ENCODE results near the gene SH3BP1. TPM values are rescaled to one million over a fixed set of nuclear protein-coding genes. Genes with fewer than 3 reads are reported as not detected.

Gene SH3BP1
- total and polyA plus RNA-seq, 4 donors = 3.6 to 8.8 (median 5.8) TPM

DNA sequence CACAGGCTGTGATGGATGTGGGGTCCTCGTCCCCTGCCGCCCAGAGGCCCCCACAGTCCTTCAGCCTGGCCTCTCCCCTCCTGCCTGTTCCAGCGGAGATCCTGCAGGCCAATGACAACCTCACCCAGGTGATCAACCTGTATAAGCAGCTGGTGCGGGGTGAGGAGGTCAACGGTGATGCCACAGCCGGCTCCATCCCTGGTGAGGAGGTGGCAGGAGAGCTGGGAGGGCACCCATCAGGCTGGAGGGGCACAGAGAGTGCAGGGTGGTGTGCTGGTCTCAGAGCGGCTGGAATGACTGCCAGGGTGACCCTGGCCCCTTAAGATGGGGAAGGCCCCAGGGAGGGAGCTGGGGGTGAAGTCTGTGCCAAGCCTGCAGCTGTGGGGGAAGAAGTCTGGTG is 14.6 kb upstream of the SH3BP1 start:
- Histone ChIP-seq H3K4me1 (ENCODE audit: control insufficient read depth, insufficient read depth, low read length) (peaks cover 48% of the 10 kb centered on the region), H3K27ac (ENCODE audit: low read depth, low read length) (peak overlapping the region; percentile 17), H3K9me3 (ENCODE audit: control insufficient read depth, insufficient read depth, low read length) (no peaks in the 10 kb centered on the region), H3K27me3 (ENCODE audit: control insufficient read depth, insufficient read depth, low read length) (no peaks in the 10 kb centered on the region), H3K36me3 (ENCODE audit: control insufficient read depth, insufficient read depth, low read length) (peaks cover 92% of the 10 kb centered on the region), H3K4me3 (ENCODE audit: low read depth, low read length) (no peak overlapping the region)
- DNase-seq (ENCODE audit: low read depth in 4 of 6, low spot score in 6 of 6) = no peak
- 90% methylated on average over 6 of the region's 7 CpGs for WGBS (ENCODE audit: insufficient coverage)

DNA sequence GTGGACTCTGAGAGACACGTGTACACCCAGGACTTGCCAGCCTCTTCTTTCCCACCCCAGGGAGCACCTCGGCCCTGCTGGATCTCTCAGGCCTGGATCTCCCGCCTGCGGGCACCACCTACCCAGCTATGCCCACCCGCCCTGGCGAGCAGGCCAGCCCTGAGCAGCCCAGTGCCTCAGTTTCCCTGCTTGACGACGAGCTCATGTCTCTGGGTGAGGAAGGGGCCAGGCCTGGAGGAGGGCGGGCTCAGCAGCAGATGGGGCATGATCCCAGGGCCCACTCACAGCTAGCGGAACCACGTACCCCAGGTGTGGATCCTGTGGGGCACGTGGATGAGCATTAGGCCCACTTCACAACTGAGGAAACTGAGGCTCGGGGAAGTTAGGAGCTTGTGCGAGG is 13.7 kb upstream of the SH3BP1 start:
- 93% methylated on average over 11 of the region's 14 CpGs for WGBS (ENCODE audit: insufficient coverage)
- H3K4me3 ChIP-seq (ENCODE audit: low read depth, low read length) = no peak overlapping the region
- no peaks in the 10 kb centered on the region for H3K9me3 ChIP-seq (ENCODE audit: control insufficient read depth, insufficient read depth, low read length)
- no peak for DNase-seq (ENCODE audit: low read depth in 4 of 6, low spot score in 6 of 6)
- H3K36me3 ChIP-seq (ENCODE audit: control insufficient read depth, insufficient read depth, low read length) = peaks cover 92% of the 10 kb centered on the region
- peaks cover 48% of the 10 kb centered on the region for H3K4me1 ChIP-seq (ENCODE audit: control insufficient read depth, insufficient read depth, low read length)
- H3K27ac ChIP-seq (ENCODE audit: low read depth, low read length) = peak overlapping the region; percentile 17
- H3K27me3 ChIP-seq (ENCODE audit: control insufficient read depth, insufficient read depth, low read length) = no peaks in the 10 kb centered on the region

DNA sequence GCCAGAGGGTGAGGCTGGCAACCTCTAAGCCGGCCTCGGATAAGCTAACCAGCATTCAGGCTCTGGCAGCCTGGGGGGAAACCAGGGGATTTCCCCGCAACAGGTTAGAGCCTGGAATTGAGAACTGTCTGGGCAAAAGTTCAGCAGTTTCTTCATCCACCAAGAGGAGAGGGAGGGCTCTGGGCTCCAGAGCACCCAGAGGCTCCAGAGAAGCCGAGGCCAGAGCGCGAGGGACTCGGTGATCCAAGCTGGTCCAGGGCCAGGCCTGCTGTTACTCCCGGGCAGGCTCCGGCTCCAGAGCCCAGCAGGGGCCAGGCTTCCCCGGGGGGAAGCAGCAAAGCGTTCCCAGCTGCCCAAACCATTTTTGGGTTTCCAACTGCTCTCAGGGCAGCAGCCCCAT is 13.3 kb upstream of the SH3BP1 start:
- peaks cover 92% of the 10 kb centered on the region for H3K36me3 ChIP-seq (ENCODE audit: control insufficient read depth, insufficient read depth, low read length)
- peaks cover 48% of the 10 kb centered on the region for H3K4me1 ChIP-seq (ENCODE audit: control insufficient read depth, insufficient read depth, low read length)
- DNase-seq (ENCODE audit: low read depth in 4 of 6, low spot score in 6 of 6) = no peak

DNA sequence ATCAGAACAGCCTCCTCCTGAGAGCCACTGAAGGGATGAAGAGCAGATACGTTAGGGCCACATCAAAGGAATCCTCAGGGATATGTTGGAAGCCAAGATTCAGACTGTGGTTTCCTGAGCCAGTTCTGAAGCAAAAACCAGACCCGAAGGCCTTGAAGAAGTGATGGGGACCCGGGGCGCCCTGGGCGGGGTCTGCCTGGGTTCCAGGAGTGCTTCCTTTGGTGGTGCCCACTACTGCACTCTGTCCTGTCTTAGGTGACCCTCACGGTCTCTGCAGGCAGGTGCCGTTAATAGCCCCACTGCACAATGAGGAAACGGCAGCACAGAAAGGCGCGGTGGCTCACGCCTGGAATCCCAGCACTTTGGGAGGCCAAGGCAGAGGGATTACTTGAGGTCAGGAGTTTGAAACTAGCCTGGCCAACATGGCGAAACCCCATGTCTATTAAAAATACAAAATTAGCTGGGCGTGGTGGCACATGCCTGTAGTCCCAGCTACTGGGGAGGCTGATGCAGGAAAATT is 12.9 kb upstream of the SH3BP1 start:
- peak overlapping the region; percentile 57 for H3K27ac ChIP-seq (ENCODE audit: low read depth, low read length)
- WGBS (ENCODE audit: insufficient coverage) = 89% methylated on average over 12 of the region's 13 CpGs

More for the DNA sequence above, 13.3 kb upstream of the SH3BP1 start:
- peak overlapping the region; percentile 16 for H3K27ac ChIP-seq (ENCODE audit: low read depth, low read length)
- H3K4me3 ChIP-seq (ENCODE audit: low read depth, low read length) = no peak overlapping the region
- H3K9me3 ChIP-seq (ENCODE audit: control insufficient read depth, insufficient read depth, low read length) = no peaks in the 10 kb centered on the region
- no peaks in the 10 kb centered on the region for H3K27me3 ChIP-seq (ENCODE audit: control insufficient read depth, insufficient read depth, low read length)
- 78% methylated on average over 10 of the region's 11 CpGs for WGBS (ENCODE audit: insufficient coverage)

DNA sequence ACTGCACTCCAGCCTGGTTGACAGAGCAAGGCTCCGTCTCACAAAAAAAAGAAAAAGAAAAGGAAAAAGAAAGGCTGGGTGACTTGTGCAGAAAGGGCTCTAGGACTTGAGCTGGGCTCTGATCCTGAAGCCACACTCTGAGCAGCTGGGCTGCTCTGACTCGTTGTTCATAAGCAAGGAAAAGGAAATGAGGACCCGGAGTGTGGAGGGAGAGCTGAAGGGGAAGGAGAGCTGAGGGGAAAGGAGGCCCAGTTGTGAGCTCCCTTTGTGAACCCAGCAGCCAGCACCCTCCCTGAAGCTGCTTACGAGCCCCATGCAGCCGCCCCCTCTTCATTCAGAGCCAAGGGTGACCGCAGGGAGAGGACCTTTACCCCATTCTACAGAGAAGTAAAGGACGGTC is 12.3 kb upstream of the SH3BP1 start:
- DNase-seq (ENCODE audit: low read depth in 4 of 6, low spot score in 6 of 6) = no peak
- Histone ChIP-seq H3K27me3 (ENCODE audit: control insufficient read depth, insufficient read depth, low read length) (no peaks in the 10 kb centered on the region), H3K4me1 (ENCODE audit: control insufficient read depth, insufficient read depth, low read length) (peaks cover 56% of the 10 kb centered on the region), H3K36me3 (ENCODE audit: control insufficient read depth, insufficient read depth, low read length) (peaks cover 94% of the 10 kb centered on the region), H3K4me3 (ENCODE audit: low read depth, low read length) (no peak overlapping the region), H3K27ac (ENCODE audit: low read depth, low read length) (peak overlapping the region; percentile 29), H3K9me3 (ENCODE audit: control insufficient read depth, insufficient read depth, low read length) (no peaks in the 10 kb centered on the region)
- WGBS (ENCODE audit: insufficient coverage) = 67% methylated on average over 4 of the region's 7 CpGs

More for the DNA sequence above, 12.9 kb upstream of the SH3BP1 start:
- Histone ChIP-seq H3K4me1 (ENCODE audit: control insufficient read depth, insufficient read depth, low read length) (peaks cover 51% of the 10 kb centered on the region), H3K36me3 (ENCODE audit: control insufficient read depth, insufficient read depth, low read length) (peaks cover 92% of the 10 kb centered on the region), H3K9me3 (ENCODE audit: control insufficient read depth, insufficient read depth, low read length) (no peaks in the 10 kb centered on the region), H3K4me3 (ENCODE audit: low read depth, low read length) (no peak overlapping the region), H3K27me3 (ENCODE audit: control insufficient read depth, insufficient read depth, low read length) (no peaks in the 10 kb centered on the region)
- DNase-seq (ENCODE audit: low read depth in 4 of 6, low spot score in 6 of 6) = no peak

DNA sequence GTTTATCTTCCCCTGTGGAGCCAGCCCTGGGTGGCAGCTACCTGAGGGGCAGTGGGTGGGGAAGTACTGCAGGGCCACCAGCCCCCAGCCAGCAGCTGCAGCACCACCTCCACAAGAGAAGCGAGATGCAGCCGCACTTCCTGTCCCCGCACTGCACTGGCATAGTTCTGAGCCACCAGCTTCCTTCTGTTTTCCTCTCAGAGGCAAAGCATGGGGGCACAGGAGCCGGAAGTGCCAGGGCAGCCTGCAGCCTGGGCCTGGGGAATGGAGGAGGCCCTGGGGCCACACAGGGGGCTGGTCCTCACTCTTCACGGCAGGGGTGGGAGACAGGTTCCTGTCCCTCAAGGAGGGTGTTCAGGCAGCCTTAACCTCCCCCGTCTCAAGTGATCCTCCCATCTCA is 11.9 kb upstream of the SH3BP1 start:
- Histone ChIP-seq H3K27ac (ENCODE audit: low read depth, low read length) (peak overlapping the region; percentile 29), H3K4me1 (ENCODE audit: control insufficient read depth, insufficient read depth, low read length) (peaks cover 60% of the 10 kb centered on the region), H3K9me3 (ENCODE audit: control insufficient read depth, insufficient read depth, low read length) (no peaks in the 10 kb centered on the region), H3K27me3 (ENCODE audit: control insufficient read depth, insufficient read depth, low read length) (no peaks in the 10 kb centered on the region), H3K36me3 (ENCODE audit: control insufficient read depth, insufficient read depth, low read length) (peaks cover 94% of the 10 kb centered on the region), H3K4me3 (ENCODE audit: low read depth, low read length) (no peak overlapping the region)
- 86% methylated on average over 6 of the region's 6 CpGs for WGBS (ENCODE audit: insufficient coverage)
- DNase-seq (ENCODE audit: low read depth in 4 of 6, low spot score in 6 of 6) = no peak

DNA sequence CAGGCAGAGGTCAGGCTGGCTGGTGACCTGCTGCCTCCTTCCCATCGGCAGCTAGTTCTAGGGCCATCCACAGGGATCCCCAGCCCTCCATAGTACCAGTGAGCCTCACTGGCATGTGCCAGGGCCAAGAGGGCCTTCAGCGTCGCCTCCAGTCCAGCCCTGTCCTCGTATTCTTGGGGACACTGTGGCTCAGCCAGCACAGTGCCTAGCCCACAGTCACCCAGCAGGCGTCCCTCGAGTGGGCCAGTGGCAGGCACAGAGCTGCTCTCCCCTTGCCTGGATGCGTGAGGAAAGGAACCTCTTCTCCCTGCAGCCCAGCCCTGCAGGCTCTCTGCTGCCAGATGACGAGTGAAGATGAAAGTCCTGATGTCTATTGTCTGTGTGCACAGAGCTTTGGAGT is 10.6 kb upstream of the SH3BP1 start:
- Histone ChIP-seq H3K36me3 (ENCODE audit: control insufficient read depth, insufficient read depth, low read length) (peaks cover 92% of the 10 kb centered on the region), H3K27ac (ENCODE audit: low read depth, low read length) (no peak overlapping the region), H3K4me1 (ENCODE audit: control insufficient read depth, insufficient read depth, low read length) (peaks cover 67% of the 10 kb centered on the region), H3K4me3 (ENCODE audit: low read depth, low read length) (no peak overlapping the region), H3K27me3 (ENCODE audit: control insufficient read depth, insufficient read depth, low read length) (no peaks in the 10 kb centered on the region), H3K9me3 (ENCODE audit: control insufficient read depth, insufficient read depth, low read length) (no peaks in the 10 kb centered on the region)
- DNase-seq (ENCODE audit: low read depth in 4 of 6, low spot score in 6 of 6) = no peak
- 83% methylated on average over 8 of the region's 8 CpGs for WGBS (ENCODE audit: insufficient coverage)

DNA sequence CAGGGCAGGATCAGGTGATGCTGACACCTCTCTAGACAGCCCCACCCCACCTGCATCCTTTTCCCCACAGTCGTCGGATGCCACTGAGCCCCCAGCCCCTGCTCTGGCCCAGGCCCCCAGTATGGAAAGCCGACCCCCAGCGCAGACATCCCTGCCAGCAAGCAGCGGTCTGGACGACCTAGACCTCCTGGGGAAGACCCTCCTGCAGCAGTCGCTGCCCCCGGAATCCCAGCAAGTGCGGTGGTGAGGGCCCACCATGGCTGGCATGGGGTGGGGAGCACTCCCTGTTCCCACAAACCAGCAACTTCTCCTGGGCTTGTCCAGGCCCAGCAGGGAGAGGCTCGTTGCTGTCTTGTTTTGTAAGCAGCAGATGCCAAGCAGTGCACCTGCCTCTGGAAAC is 9.5 kb upstream of the SH3BP1 start:
- no peaks in the 10 kb centered on the region for H3K27me3 ChIP-seq (ENCODE audit: control insufficient read depth, insufficient read depth, low read length)
- H3K36me3 ChIP-seq (ENCODE audit: control insufficient read depth, insufficient read depth, low read length) = peaks cover 82% of the 10 kb centered on the region
- H3K27ac ChIP-seq (ENCODE audit: low read depth, low read length) = no peak overlapping the region
- H3K4me1 ChIP-seq (ENCODE audit: control insufficient read depth, insufficient read depth, low read length) = peaks cover 67% of the 10 kb centered on the region
- no peak overlapping the region for H3K4me3 ChIP-seq (ENCODE audit: low read depth, low read length)
- no peak for DNase-seq (ENCODE audit: low read depth in 4 of 6, low spot score in 6 of 6)
- no peaks in the 10 kb centered on the region for H3K9me3 ChIP-seq (ENCODE audit: control insufficient read depth, insufficient read depth, low read length)
- WGBS (ENCODE audit: insufficient coverage) = 87% methylated on average over 10 of the region's 10 CpGs

DNA sequence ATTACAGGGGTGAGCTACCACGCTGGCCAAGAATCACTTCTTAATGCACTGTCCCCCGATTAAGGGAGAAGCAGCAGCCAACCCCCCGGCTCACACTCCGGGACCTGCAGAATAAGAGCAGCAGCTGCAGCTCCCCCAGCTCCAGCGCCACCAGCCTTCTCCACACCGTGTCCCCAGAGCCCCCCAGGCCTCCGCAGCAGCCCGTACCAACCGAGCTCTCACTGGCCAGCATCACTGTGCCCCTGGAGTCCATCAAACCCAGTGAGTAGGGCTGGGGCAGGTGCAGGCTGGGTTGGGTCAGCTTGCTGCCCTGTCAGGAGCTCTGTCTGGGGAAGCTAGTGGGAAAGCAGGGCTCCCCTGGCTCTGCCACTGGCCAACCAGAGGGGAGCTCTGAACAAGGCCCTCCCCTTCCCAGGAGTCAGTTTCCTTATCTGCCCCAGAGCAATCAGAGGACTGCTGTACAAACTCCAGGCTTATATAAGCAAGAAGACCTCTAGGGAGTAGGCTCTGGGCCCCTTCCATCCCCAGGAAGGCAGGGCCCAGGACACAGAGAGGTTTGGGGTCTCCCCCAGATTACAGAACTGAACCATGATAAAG is 8.5 kb upstream of the SH3BP1 start:
- no peak overlapping the region for H3K27ac ChIP-seq (ENCODE audit: low read depth, low read length)
- 93% methylated on average over 9 of the region's 9 CpGs for WGBS (ENCODE audit: insufficient coverage)
- H3K9me3 ChIP-seq (ENCODE audit: control insufficient read depth, insufficient read depth, low read length) = no peaks in the 10 kb centered on the region
- no peaks in the 10 kb centered on the region for H3K27me3 ChIP-seq (ENCODE audit: control insufficient read depth, insufficient read depth, low read length)
- no peak overlapping the region for H3K4me3 ChIP-seq (ENCODE audit: low read depth, low read length)
- H3K4me1 ChIP-seq (ENCODE audit: control insufficient read depth, insufficient read depth, low read length) = peaks cover 63% of the 10 kb centered on the region
- H3K36me3 ChIP-seq (ENCODE audit: control insufficient read depth, insufficient read depth, low read length) = peaks cover 75% of the 10 kb centered on the region
- no peak for DNase-seq (ENCODE audit: low read depth in 4 of 6, low spot score in 6 of 6)

DNA sequence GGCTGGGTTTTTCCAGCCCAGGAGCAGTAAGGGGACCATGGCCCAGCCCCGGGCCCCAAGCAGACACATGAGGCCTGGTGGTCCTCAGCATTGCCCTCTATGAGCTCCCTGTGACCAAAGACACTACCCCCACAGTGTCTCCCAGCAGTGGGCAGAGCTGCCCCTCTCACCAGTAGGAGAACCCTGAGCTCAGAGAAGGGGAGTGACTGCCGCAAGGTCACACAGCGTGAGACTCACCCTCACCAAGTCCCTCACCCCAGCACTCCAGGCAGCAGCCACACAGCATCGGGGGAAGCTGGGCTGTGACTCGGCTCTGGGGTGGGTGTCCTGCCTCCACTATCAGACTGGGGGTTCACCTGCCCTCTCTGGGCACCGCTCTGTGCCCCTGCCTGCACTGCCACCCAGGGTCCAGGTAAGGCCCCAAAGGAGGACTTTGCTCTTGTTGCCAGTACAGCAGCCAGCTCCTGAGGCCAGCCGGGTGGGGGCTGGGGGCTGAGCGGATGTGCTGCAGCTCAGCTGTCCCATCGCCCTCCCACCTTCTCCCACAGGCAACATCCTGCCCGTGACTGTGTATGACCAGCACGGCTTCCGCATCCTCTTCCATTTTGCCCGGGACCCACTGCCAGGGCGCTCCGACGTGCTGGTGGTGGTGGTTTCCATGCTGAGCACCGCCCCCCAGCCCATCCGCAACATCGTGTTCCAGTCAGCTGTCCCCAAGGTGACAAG is 7.9 kb upstream of the SH3BP1 start:
- DNase-seq (ENCODE audit: low read depth in 4 of 6, low spot score in 6 of 6) = no peak
- WGBS (ENCODE audit: insufficient coverage) = 88% methylated on average over 15 of the region's 19 CpGs
- no peak overlapping the region for H3K27ac ChIP-seq (ENCODE audit: low read depth, low read length)
- H3K4me1 ChIP-seq (ENCODE audit: control insufficient read depth, insufficient read depth, low read length) = peaks cover 58% of the 10 kb centered on the region
- no peak overlapping the region for H3K4me3 ChIP-seq (ENCODE audit: low read depth, low read length)
- no peaks in the 10 kb centered on the region for H3K9me3 ChIP-seq (ENCODE audit: control insufficient read depth, insufficient read depth, low read length)
- peaks cover 75% of the 10 kb centered on the region for H3K36me3 ChIP-seq (ENCODE audit: control insufficient read depth, insufficient read depth, low read length)
- H3K27me3 ChIP-seq (ENCODE audit: control insufficient read depth, insufficient read depth, low read length) = no peaks in the 10 kb centered on the region
